Activated T-helper 1 cell treated with anti-CD3 and anti-CD28 coated beads, Interleukin-2, amount 50 U/mL, for 16 hours (primary cell): ENCODE results near the gene TSPO.

Experiments
- DNase-seq, 2 donors: peaks; one replicate each; pipeline ENCODE4 v3.0.0-alpha.2; 2020; ENCODE audit warnings: low read depth in 1 of 2, low spot score in 1 of 2

Gene TSPO

GRCh38 chr22:43174941-43175531 lies 23.7 kb downstream of the TSPO start:
- no peak for DNase-seq

- DNase-seq = no peak
Measured at GRCh38 chr22:43176090-43176489, 24.7 kb downstream of the TSPO start.

- DNase-seq = no peak
Measured at GRCh38 chr22:43177479-43177878, 26.1 kb downstream of the TSPO start.

GRCh38 chr22:43179146-43179910 lies 28.0 kb downstream of the TSPO start:
- no peak for DNase-seq

- DNase-seq = no peak
Measured at GRCh38 chr22:43179911-43180195, 28.5 kb downstream of the TSPO start.

GRCh38 chr22:43180670-43181069 lies 29.3 kb downstream of the TSPO start:
- no peak for DNase-seq

- no peak for DNase-seq
Measured at GRCh38 chr22:43181321-43182076, 30.1 kb downstream of the TSPO start.

GRCh38 chr22:43182118-43182517 lies 30.8 kb downstream of the TSPO start:
- no peak for DNase-seq

GRCh38 chr22:43182726-43183125 lies 31.4 kb downstream of the TSPO start:
- no peak for DNase-seq

- DNase-seq = no peak
Measured at GRCh38 chr22:43183496-43184277, 32.3 kb downstream of the TSPO start.

GRCh38 chr22:43185860-43186261 lies 34.5 kb downstream of the TSPO start:
- DNase-seq = no peak

- DNase-seq = peak in 1 of 2 donors; percentile 55
Measured at GRCh38 chr22:43186272-43187170, 35.2 kb downstream of the TSPO start, which contains the start of gene TTLL12. TTLL12 (minus strand) TSS chr22:43187134; CDS start chr22:43187069, 65 bp downstream.

GRCh38 chr22:43187171-43188099 lies 36.1 kb downstream of the TSPO start:
- DNase-seq = peak; percentile 91 to 97

GRCh38 chr22:43188829-43189545 lies 37.6 kb downstream of the TSPO start:
- DNase-seq = no peak

- DNase-seq = no peak
Measured at GRCh38 chr22:43191831-43192230, 40.5 kb downstream of the TSPO start.

GRCh38 chr22:43197271-43197941 lies 46.0 kb downstream of the TSPO start:
- DNase-seq = no peak

- DNase-seq = no peak
Measured at GRCh38 chr22:43198126-43198525, 46.8 kb downstream of the TSPO start.

- DNase-seq = no peak
Measured at GRCh38 chr22:43198936-43199335, 47.6 kb downstream of the TSPO start.
